UCSD-AML1 (cell line): Measurements from ENCODE around the gene GNE.
"Not testable (repeated sequence)": the region's sequence is repeated elsewhere in the genome, so short reads cannot be mapped to it uniquely, and the experiment has no call there.

Source experiments
- DNase-seq: peaks from one replicate; lab custom pipeline; 2025; ENCODE audit not compliant: unreplicated experiment; lab: John Stamatoyannopoulos, UW

GNE gene

GRCh38 chr9:36268007-36268427 is 9.8 kb upstream of the GNE start:
- DNase-seq: no peak

GRCh38 chr9:36264896-36265295 is 6.6 kb upstream of the GNE start:
- DNase-seq: no peak

- no peak for DNase-seq
Measured at GRCh38 chr9:36263683-36264082, 5.4 kb upstream of the GNE start.

GRCh38 chr9:36258996-36259533 is 817 bp upstream of the GNE start:
- no peak for DNase-seq

DNA sequence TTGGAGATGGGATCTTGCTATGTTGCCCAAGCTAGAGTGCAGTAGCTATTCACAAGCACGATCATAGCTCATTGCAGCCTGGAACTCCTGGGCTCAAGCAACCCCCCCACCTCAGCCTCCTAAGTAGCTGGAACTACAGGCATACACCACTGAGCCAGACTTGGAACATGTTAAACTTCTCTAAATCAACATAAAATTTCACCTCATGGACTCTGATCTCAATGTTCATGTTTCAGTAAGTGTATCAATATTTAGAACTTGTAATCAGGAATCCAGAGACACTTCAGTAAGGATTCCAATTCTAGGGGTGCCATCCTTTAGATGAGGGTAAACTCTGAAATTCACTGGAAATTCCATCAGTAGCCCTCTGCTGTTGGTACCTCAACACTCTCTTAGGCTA is 6.8 kb downstream of the GNE start:
- DNase-seq: no peak

DNA sequence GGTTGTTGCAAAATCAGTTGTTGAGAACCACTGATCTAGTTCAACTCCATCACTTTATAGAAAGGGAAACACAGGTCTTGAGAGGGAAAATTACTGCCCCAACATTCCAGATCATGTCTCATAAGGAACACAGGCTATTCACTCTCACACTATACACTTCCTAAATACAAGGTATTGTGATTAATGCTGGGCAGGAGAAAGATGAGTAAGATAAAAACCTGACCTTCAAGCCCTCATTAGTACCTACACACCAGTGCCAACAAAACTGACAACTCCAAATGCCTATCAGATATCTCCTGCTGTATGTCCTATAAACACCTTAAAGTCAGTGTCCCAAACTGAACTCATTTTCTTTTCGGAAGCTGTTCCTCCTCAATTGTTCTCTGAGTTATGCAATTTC is 8.2 kb downstream of the GNE start:
- DNase-seq: no peak

DNA sequence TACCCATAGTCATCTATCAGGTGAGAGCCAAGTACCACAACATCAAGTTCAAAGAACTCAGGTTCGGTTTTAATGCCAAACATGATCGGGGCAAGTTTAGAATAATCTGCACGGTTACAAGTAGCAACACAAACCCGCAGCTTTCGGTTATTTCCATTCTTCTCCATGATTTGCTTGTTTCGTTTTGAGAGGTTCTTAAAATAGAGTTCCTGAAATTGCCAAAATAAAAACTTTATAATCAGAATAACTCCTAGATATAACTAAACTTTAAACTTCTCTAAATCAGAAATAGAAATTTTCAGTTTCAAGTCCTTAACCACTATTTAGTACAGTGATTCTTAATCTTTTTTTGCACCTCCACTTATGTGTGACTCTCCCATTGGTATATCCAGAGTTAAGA is 9.1 kb downstream of the GNE start:
- no peak for DNase-seq

GRCh38 chr9:36248061-36248460 is 10.2 kb downstream of the GNE start:
- not testable (repeated sequence) for DNase-seq

DNA sequence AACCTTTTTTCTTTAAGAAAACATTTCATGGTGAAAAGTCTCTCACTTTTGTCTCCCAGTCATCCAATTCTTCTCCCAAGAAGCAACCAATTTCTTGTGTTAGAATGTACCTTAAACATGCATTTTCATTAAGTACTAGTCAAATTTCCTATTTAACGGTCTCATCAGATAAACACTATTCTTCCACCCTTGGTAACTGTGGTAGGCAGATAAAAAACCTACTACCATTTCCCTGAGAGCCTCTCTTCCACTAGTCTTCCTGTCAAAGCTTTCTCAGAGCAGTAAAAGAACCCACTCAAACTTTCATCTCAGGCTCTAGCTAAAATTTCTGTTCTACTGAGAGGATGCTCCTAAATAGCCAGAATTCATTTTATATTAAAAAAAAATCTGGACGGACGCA is 10.9 kb downstream of the GNE start:
- no peak for DNase-seq

GRCh38 chr9:36245906-36246305 is 12.3 kb downstream of the GNE start:
- DNase-seq: no peak

- DNase-seq: not testable (repeated sequence)
Measured at GRCh38 chr9:36239675-36240074, 18.6 kb downstream of the GNE start.

DNA sequence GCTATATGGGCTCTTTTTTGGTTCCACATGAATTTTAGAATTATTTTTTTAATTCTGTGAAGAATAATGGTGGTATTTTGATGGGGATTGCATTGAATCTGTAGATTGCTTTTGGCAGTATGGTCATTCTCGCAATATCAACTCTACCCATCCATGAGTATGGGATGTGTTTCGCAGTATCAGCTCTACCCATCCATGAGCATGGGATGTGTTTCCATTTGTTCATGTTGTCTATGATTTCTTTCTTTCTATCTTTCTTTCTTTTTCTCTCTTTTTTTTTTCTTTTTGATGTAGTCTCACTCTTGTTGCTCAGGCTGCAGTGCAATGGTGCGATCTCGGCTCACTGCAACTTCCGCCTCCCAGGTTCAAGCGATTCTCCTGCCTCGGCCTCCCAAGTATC is 19.0 kb downstream of the GNE start:
- DNase-seq: not testable (repeated sequence)

- DNase-seq: no peak
Measured at GRCh38 chr9:36237230-36237629, 21.0 kb downstream of the GNE start.

GRCh38 chr9:36222449-36222848 is 35.8 kb downstream of the GNE start:
- no peak for DNase-seq

GRCh38 chr9:36221667-36222066 is 36.6 kb downstream of the GNE start:
- no peak for DNase-seq

DNA sequence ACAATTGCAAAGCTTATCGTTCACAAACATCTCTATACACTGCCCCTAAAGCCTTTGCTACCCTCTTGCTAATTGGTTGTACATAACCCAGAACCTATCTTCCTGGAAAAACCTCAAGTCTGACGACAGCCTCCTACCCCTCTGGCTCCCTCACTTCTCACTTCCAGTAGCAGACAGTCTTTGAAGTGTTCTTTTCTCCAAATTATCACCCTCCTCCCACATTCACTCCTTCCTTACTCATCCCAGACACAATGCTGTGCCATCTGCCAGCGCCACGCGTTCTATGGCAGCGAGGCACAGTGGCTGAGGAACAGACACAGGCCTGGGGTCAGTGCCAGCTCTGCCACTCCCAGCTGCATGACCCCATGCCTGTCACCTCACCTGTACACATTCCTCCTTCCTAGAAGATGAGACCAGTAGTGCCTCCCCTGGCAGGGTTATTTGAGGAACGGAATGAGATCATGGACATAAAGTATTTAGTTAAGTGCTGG is 39.8 kb downstream of the GNE start:
- DNase-seq: no peak

- no peak for DNase-seq
Measured at GRCh38 chr9:36218011-36218410, 40.2 kb downstream of the GNE start.

DNA sequence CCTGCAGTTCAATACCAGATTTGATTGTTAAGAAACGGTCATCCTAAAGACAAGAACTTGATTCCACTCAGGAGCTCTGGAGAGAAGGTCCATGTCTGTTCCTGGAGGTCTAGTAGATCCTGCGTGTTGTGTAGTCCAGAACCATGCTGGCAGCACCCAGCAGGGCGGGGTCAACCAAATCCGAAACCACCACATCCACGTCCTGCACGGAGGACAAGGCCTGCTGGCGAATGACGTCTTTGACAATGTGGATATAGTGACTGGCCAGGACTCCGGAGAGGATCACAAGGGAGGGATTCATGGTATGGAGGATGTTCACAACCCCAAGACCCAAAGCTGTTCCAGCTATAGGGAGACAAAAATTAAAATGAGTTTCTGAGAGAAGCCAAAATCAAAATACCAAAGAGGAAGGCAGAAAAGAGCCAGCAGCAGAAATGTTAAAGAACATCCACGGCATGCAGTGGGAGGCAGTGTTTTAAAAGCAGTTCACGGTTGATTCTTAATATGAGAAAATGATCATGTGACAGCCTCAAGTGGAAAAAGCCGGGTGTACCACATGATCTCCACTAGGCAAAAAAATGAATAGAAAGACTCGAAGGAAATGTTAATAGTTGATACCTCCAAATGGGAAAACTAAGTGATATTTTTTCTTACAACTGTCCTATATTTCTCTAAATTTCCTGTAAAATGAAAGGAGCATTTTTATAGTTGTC is 40.8 kb downstream of the GNE start:
- DNase-seq: no peak

GRCh38 chr9:36214571-36214970 is 43.7 kb downstream of the GNE start:
- no peak for DNase-seq

DNA sequence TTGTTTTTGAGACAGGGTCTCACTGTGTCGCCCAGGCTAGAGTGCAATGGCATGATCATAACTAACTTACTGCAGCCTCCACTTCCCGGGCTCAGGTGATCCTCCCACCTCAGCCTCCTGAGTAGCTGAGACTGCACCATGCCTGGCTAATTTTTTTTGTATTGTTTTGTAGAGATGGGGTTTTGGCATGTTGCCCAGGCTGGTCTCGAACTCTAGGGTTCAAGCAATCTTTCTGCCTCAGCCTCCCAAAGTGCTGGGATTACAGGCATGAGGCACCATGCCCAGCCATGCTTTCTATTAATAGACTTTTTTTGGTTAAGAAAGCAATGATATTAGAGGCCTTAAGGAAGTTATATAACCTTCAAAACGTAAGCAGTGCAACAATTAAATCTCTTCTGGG is 44.3 kb downstream of the GNE start:
- DNase-seq: no peak

DNA sequence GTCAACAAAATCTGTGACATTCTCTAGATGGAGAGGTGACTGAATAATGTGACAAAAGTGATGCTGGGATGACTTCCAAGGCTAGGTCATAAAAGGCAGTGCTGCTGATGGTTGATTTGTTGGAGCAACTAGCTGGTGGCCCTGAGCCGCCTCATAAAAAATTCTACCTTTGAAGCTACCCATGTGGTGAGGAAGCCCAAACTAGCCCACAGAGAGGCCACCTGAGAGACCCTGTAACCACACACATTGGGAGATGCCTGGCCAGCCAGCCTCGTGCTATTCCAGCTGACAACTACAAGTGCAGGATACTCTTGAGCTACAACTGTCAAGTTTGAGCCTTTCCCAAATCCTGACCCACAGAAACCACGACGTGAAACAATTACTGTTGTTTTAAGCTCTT is 44.9 kb downstream of the GNE start:
- no peak for DNase-seq

GRCh38 chr9:36211510-36211909 is 46.7 kb downstream of the GNE start:
- no peak for DNase-seq

GRCh38 chr9:36210722-36211121 is 47.5 kb downstream of the GNE start:
- no peak for DNase-seq
